GM21825 (cell line): ENCODE results near the gene ART4.

Experiments
- ATAC-seq: cut with Tn5 transposase; IDR thresholded peaks from one replicate; pipeline ENCODE4 v1.9.1; 2021; ENCODE audit warnings: mild to moderate bottlenecking, moderate library complexity; ENCODE audit not compliant: unreplicated experiment

The ART4 gene

GRCh38 chr12:14811486-14811885 is 31.8 kb downstream of the ART4 start:
- ATAC-seq, result no peak

GRCh38 chr12:14810953-14811483 is 32.3 kb downstream of the ART4 start:
- no peak for ATAC-seq

- ATAC-seq, result no peak
These were observed 33.0 kb downstream of the ART4 start for GRCh38 chr12:14810167-14810952.

DNA sequence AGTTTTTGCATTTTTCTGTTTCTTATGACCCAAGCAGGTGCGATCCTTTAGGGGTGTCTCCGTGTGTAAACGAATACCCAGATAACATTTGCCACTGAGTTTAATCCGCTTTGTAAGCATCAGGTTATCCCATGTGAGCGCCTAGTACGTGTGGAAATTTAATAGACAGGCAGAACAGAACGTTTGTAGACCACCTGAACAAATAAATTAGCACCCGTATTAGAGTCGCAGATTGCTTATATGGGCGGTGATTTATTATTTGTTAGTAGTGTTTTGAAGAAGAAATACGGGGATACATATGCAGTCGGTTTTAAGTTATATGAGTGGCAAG is 39.5 kb downstream of the ART4 start:
- ATAC-seq, result peak; percentile 10

DNA sequence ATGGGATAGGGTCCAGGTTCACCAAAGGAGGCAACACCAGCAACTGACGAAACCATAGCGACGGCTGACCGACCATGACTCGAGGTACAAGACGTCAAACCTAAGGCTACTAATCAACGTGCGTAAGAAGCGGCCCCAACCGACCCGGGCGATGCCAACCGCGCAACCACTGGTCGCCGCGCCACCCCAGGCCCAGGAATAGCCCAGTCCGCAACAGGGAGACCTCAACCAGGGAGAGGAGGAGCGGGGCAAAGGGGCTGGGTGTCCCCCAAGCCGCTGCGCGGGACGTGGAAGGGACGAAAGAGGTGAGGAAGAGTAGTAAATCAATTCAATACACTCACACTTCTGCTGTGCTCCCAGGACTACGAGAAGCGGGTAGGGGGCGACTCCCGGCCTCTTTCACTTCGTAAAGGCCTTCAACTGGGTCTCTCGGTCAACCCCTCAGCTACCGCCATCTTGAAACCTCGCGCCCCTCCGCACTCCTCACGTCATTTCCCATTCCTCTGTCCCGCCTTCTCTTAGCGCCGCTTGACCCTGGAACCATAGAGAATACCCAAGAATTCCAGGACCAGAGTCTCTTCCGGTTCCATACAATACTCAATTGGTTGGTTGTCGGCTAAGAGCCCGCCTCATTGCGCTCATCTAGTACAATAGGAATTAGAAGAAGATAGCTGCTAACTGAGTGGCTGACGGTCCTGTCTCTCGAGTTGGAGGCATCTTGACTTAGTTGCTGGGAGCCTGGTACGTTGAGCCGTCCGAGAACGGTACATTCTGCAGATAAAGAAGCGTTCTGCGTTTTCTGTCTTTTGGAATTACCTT is 40.1 kb downstream of the ART4 start, which contains the start of the genes C12orf60 and WBP11:
Gene C12orf60 (plus strand): TSS at position 660 of the 819 bp plus-strand sequence. CDS start 19,266 bp downstream, outside the sequence.
Gene WBP11 (minus strand): TSS at position 468 of the 819 bp plus-strand sequence. CDS start 2,095 bp downstream, outside the sequence.
- peak; percentile 99 for ATAC-seq

DNA sequence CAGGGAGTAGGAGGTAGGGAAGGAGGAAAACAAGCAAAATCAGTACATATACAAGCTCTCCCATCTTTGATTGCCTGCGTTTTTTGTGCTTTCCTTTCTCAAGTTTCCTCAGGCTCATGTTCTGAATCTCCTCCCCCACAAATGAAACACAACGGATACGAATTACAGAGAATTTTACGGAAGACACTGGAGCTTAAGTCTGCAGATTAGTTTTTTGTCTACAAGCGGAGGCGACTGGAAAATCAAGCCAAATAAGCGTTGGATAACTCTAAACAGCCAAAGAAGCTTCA is 40.7 kb downstream of the ART4 start:
- no peak for ATAC-seq

- ATAC-seq, result no peak
These were observed 41.1 kb downstream of the ART4 start for GRCh38 chr12:14802247-14802646.

- ATAC-seq, result no peak
These were observed 48.3 kb downstream of the ART4 start for GRCh38 chr12:14795028-14795448.

GRCh38 chr12:14785568-14785967 is 57.8 kb downstream of the ART4 start:
- ATAC-seq, result no peak

- no peak for ATAC-seq
These were observed 58.9 kb downstream of the ART4 start for GRCh38 chr12:14784471-14784870.

DNA sequence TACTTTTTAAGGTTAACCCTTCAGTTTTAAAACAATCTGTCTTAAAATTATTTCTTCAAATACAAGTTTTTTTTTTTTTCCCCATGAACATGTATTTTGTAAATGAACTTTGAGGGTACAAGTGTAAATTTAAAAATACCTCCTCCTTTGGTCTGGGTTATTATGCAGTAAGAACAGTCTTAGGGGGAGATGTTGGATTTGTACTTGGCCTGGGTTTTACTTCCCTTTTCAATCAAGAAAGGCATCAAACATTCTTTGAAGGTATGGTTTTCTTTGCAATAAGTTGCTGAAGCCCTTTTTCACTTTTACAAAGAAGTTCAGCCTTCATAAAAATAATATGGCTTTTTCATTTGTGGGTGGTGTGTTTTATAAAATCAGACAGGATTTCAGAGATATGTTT is 60.6 kb downstream of the ART4 start:
- no peak for ATAC-seq

DNA sequence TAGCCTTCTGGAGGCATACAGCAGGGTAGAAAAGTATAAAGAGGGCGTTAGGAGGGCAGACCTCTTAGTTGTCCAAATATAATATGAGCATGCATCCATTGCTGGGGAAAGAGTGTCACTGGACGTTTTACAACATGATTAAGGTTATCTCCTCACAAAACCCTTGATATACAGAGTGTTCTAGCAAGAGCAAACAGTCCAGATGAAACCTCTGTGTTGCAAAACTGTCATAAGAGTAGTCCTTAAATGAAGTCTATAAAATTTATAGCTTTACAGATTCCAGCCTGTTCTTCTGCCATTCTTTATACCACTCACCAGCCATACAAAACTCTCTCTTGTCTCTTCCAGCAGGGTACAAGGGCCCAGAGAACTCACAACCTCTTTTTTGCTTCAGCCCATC is 61.8 kb downstream of the ART4 start:
- no peak for ATAC-seq

DNA sequence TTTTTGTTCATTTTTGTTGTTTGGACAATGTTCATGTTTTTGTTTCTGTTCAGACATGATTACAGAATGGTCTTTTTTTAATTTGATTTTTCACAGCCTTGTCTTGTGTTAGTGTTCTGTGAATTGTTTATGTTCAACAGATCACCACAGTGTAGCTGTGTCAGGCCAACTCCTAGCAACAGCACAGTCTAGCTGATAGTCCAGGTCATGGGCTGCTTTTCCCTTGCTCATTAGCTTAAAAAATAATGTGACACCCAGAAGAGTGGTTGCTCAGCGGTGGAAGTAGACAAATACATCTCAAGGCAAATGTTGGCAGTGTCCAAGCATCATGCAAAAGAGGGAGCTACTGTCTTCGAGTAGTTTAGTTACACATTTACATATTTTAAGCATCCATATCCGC is 62.5 kb downstream of the ART4 start:
- ATAC-seq, result no peak

- no peak for ATAC-seq
These were observed 63.5 kb downstream of the ART4 start for GRCh38 chr12:14779834-14780233.

DNA sequence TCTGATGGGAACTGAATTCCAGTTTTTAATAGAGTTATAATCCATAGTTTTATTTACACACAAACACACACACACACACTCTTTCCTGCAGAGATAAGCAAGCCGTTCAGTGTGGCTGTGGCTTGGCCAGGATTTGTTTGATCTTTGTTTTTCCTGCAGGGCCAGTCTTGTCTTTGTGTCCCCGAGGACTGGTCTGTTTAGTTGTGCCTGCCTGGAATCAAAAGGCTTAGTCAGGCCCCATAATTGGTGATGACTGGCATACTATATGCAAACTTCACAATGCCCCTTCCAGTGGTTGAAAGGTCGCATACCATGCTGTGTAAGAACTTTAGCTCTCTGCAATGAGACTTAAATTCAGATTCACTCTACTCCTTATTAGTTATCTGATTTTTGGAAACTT is 66.1 kb downstream of the ART4 start:
- ATAC-seq, result no peak

DNA sequence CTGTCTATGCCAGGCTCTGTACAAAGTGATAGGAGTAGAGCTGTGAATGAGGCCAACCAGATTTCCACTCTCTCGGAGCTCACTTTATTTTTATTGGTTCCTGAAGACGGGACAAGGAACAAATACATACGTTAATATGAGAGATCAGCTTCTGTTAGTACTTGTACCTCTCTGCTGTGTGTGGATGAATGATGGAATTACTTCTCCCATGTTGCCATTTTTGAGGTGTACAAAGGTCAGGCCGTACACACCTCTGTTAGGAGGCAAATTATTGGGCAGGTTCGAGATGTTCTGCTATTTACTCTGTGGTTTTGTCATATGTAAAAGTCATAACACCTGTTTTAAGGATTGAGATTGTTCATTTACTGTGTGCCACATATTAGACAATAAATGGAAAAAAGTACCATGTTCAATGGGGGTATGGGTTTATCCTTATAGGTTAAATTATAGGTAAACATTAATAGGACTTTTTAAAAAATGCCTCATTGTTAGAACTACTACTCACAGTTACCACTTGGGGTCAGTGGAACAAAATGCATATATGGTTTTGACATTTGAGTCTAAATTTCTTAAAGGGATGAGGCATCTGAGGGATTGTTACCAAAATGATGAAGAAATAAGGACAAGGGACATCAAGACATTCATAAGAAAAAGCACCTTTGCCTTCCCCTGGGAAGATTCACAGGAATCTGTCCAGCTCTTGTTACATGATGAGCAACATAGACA is 66.9 kb downstream of the ART4 start:
- ATAC-seq, result no peak

GRCh38 chr12:14775636-14775980 is 67.7 kb downstream of the ART4 start:
- ATAC-seq, result no peak
